Heart right ventricle (tissue), 16 donors: ENCODE results near the gene MBOAT2. TPM values are rescaled to one million over a fixed set of nuclear protein-coding genes. Genes with fewer than 3 reads are reported as not detected.
A peak's percentile ranks its signal among the peaks of the same experiment; 100 is the strongest.

ENCODE experiments used
- ATAC-seq, 8 donors: fragments of 200-7000 bp; cut with Tn5 transposase; one replicate each; pipeline ENCODE4 v1.9.1; 2020; ENCODE audit warnings: mild to moderate bottlenecking in 8 of 8, moderate library complexity in 8 of 8, moderate number of reproducible peaks in 1 of 8
- DNase-seq, 2 donors: peaks; one replicate each; pipeline ENCODE4 v3.0.0-alpha.2; 2020
- H3K27ac ChIP-seq, 10 donors: fragments of 200-600 bp; sonication (generic) in 2 of 10; one replicate each; pipeline versions ENCODE4 v1.5.0 to v1.8.0; 2020 to 2022; ENCODE audit warnings: mild to moderate bottlenecking in 3 of 10
- H3K27me3 ChIP-seq, 7 donors: fragments of 200-600 bp; one replicate each; pipeline ENCODE4 v1.8.0; 2021 to 2022; ENCODE audit warnings: mild to moderate bottlenecking in 2 of 7
- H3K36me3 ChIP-seq, 9 donors: fragments of 200-600 bp; sonication (generic) in 1 of 9; one replicate each; pipeline versions ENCODE4 v1.5.0 to v1.8.0; 2020 to 2022; ENCODE audit warnings: mild to moderate bottlenecking in 2 of 9
- H3K4me1 ChIP-seq, 9 donors: fragments of 200-600 bp; sonication (generic) in 1 of 9; one replicate each; pipeline versions ENCODE4 v1.5.0 to v1.8.0; 2020 to 2022; ENCODE audit warnings: mild to moderate bottlenecking in 4 of 9
- H3K4me3 ChIP-seq, 10 donors: fragments of 200-600 bp; sonication (generic) in 2 of 10; one replicate each; pipeline versions ENCODE4 v1.5.0 to v1.8.0; 2020 to 2022; ENCODE audit warnings: mild to moderate bottlenecking in 7 of 10, moderate library complexity in 2 of 10
- H3K9me3 ChIP-seq, 11 donors: fragments of 200-600 bp in 10 of 11; sonication (generic) in 2 of 11; one replicate each; pipeline versions ENCODE4 v1.5.0 to v1.8.0; 2013 to 2022; ENCODE audit warnings: mild to moderate bottlenecking in 2 of 11, control low read depth in 1 of 11, moderate library complexity in 1 of 11
- CTCF ChIP-seq, 9 donors: fragments of 200-600 bp; sonication (generic) in 2 of 9; IDR thresholded peaks; one replicate each; pipeline versions ENCODE4 v1.5.0 to v1.8.0; 2021 to 2022; ENCODE audit warnings: antibody characterized with exemption in 9 of 9, mild to moderate bottlenecking in 5 of 9, moderate library complexity in 1 of 9
- WGBS, 2 donors: extraction: QIAGEN DNeasy Blood & Tissue Kit; methylation state at CpG; one replicate each; pipeline ENCODE4 v1.1.7; 2013; ENCODE audit warnings: inconsistent platforms in 1 of 2; 5-methylcytosine and 5-hydroxymethylcytosine counted together
- intact Hi-C, 10 donors: fragments of 100-400 bp; cut with DNase I; formaldehyde crosslinking; loops; one replicate each; pipeline versions ENCODE4 v1.11.1 to v1.14.2; 2022
- polyA plus RNA-seq, 2 donors: library from polyadenylated mRNA; stranded (reverse); fragments of 200-250 nt; gene quantifications; one replicate each; pipeline ENCODE4 v1.2.3, GENCODE V29; 2013
- total RNA-seq, 10 donors: library from RNA; stranded (reverse); fragmentation: NEBNext Ultra II Directional in 3 of 10; extraction: Animal tissue kit (Norgen Biotek cat#: 25700) in 3 of 10; gene quantifications; one replicate each; pipeline versions ENCODE4 v1.2.1 to v1.2.4, GENCODE V29; 2021 to 2023
- donor health status: Arrhythmogenic right ventricular cardiomyopathy.
- donor health status: ischemic (EF 13 %, LVEDD 7.1; RV severe dilation, severe dysfunction).
- donor health status: healthy with polysubstance abuse.
- donor health status: DM: no; HTN: yes; CAD: no.
- donor health status: DM: no; HTN: no; CAD: no.
- donor health status: ischemic (EF 25% LVEDD 6.9; RV normal size, moderate dysfunction).
- donor health status: ischemic (EF 25% LVEDD 5.7; RV mildly dilated, moderate dysfunction).
- donor health status: healthy.
- donor health status: DM: yes; HTN: yes; CAD: no.
- donor health status: Ischemic cardiomyopathy.
- donor health status: ischemic (EF 35%, LVEDD 5.7; RV mildly dilated, moderate dysfunction).
- donor health status: nonischemic (EF 11% LVEDD 7.7; RV severe dilation, severe dysfunction).
- donor health status: DM: yes; HTN: yes; CAD: no.
- donor health status: PGD.
- donor health status: ischemic (EF 29% LVEDD 5.4; RV normal size, mild dysfunction).
- donor health status: nonischemic (EF 23%, LVEDD 6.1; RV moderate dilation, normal function).

MBOAT2 gene
- total and polyA plus RNA-seq, 12 donors, result 6.3 to 35.3 (median 18.4) TPM

DNA sequence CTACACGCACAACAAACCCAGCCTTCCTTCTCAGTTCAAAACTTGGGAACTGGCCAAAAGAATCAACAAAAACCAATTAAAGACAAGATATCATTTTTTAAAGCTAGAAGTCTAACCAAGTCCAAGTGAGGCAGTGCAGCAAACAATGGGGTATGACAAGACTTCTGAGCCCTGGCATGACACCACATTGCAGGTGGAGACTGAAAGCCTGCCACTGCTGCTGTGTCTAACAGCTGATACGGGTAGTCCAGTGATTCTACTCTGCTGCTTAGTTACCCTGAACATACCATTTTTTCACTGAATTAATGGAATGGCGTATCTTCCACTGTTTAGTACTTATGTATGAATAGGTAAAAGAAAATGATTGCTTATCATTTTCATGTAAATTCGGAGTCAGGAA is 118.7 kb downstream of the MBOAT2 start:
- Histone ChIP-seq H3K27ac (peak overlapping the region in 5 of 10 donors; percentile 3 to 66 (median 41)), H3K36me3 (peaks cover 0 to 19% (median 0%) of the 10 kb centered on the region in 9 donors), H3K4me1 (peaks cover 0 to 16% (median 4%) of the 10 kb centered on the region in 9 donors), H3K9me3 (no peaks in the 10 kb centered on the region), H3K27me3 (no peaks in the 10 kb centered on the region), H3K4me3 (no peak overlapping the region)
- TF ChIP-seq CTCF (IDR thresholded peaks at IDR 0.05), result no peak
- intact Hi-C loops, result no loop called here
- ATAC-seq (peak in 3 of 8 donors; percentile 50 to 78 (median 64)), DNase-seq (no peak)
- WGBS, 2 donors, result 91 to 92% methylated on average over 4 of the region's 4 CpGs

GRCh38 chr2:8882094-8882493 is 121.4 kb downstream of the MBOAT2 start:
- intact Hi-C loops, result no loop called here
- no peak for ATAC-seq
- 75 to 78% methylated on average over 5 of the region's 5 CpGs for WGBS, 2 donors

GRCh38 chr2:8877894-8878293 is 125.6 kb downstream of the MBOAT2 start:
- Histone ChIP-seq H3K27ac (no peak overlapping the region), H3K9me3 (no peaks in the 10 kb centered on the region), H3K36me3 (peaks cover 0 to 46% (median 0%) of the 10 kb centered on the region in 9 donors), H3K4me1 (no peaks in the 10 kb centered on the region), H3K4me3 (no peak overlapping the region), H3K27me3 (no peaks in the 10 kb centered on the region)
- intact Hi-C loops, result loop anchor here in 3 of 10 donors (2.0 to 10.0 kb wide), 3 partner anchors 217 to 261 kb away; no protein-coding TSS in a partner anchor
- WGBS, 2 donors, result 96 to 99% methylated on average over 4 of the region's 4 CpGs
- DNase-seq (no peak), ATAC-seq (no peak)
- TF ChIP-seq CTCF (IDR thresholded peaks at IDR 0.05), result no peak

More at GRCh38 chr2:8882094-8882493, 121.4 kb downstream of the MBOAT2 start:
- Histone ChIP-seq H3K4me3 (no peak overlapping the region), H3K9me3 (no peaks in the 10 kb centered on the region), H3K27me3 (no peaks in the 10 kb centered on the region), H3K27ac (no peak overlapping the region), H3K36me3 (peaks cover 0 to 29% (median 0%) of the 10 kb centered on the region in 9 donors), H3K4me1 (peaks cover 0 to 16% (median 4%) of the 10 kb centered on the region in 9 donors)
- TF ChIP-seq CTCF (IDR thresholded peaks at IDR 0.05), result peak in 1 of 9 donors; percentile 20
- DNase-seq, result no peak

- DNase-seq (no peak), ATAC-seq (no peak)
- no peak overlapping the region for H3K27ac ChIP-seq
- intact Hi-C loops, result loop anchor here in 2 of 10 donors (10.0 kb wide), 2 partner anchors 217 to 257 kb away; no protein-coding TSS in a partner anchor
- TF ChIP-seq CTCF (IDR thresholded peaks at IDR 0.05), result no peak
- no peak overlapping the region for H3K4me3 ChIP-seq
- no peaks in the 10 kb centered on the region for H3K9me3 ChIP-seq
- H3K4me1 ChIP-seq, result no peaks in the 10 kb centered on the region
- WGBS, 2 donors, result 93% methylated on average over 4 of the region's 4 CpGs
- no peaks in the 10 kb centered on the region for H3K27me3 ChIP-seq
- peaks cover 0 to 46% (median 0%) of the 10 kb centered on the region in 9 donors for H3K36me3 ChIP-seq
Measured at GRCh38 chr2:8877332-8877731, 126.2 kb downstream of the MBOAT2 start.
